Neural cell (in vitro differentiated cells): Measurements from ENCODE around the gene POU6F2.

Experiments used
- EP300 ChIP-seq: fragments of 450-650 bp; conservative IDR thresholded peaks from 2 replicates; pipeline ENCODE4 v1.6.1; 2014; ENCODE audit warnings: antibody characterized with exemption, mild to moderate bottlenecking, moderate library complexity; ENCODE audit not compliant: poor library complexity, severe bottlenecking
- EZH2 ChIP-seq: fragments of 200-600, 300-800 bp; shearing (Covaris generic), sonication (generic); IDR thresholded peaks from 2 replicates; pipeline ENCODE4 v1.6.1; 2014; ENCODE audit warnings: antibody characterized with exemption, low read length, borderline replicate concordance, mild to moderate bottlenecking; ENCODE audit not compliant: insufficient read depth, poor library complexity, severe bottlenecking
- MXI1 ChIP-seq: fragments of 450-650 bp; conservative IDR thresholded peaks from 2 replicates; pipeline ENCODE4 v1.6.1; 2014; ENCODE audit warnings: antibody characterized with exemption, mild to moderate bottlenecking; ENCODE audit not compliant: poor library complexity, severe bottlenecking
- POLR2AphosphoS5 ChIP-seq: IDR thresholded peaks from 2 replicates; pipeline ENCODE4 v1.6.1; 2012
- RAD21 ChIP-seq: fragments of 450-650 bp; conservative IDR thresholded peaks from 2 replicates; pipeline ENCODE4 v1.6.1; 2014; ENCODE audit warnings: antibody characterized with exemption, mild to moderate bottlenecking, moderate library complexity
- REST ChIP-seq: IDR thresholded peaks from 2 replicates; pipeline ENCODE4 v1.6.1; 2012; ENCODE audit warnings: borderline replicate concordance
- SMC3 ChIP-seq: fragments of 450-650 bp; conservative IDR thresholded peaks from 2 replicates; pipeline ENCODE4 v1.6.1; 2014; ENCODE audit warnings: antibody characterized with exemption, mild to moderate bottlenecking, moderate library complexity; ENCODE audit not compliant: poor library complexity
- TAF1 ChIP-seq: IDR thresholded peaks from 2 replicates; pipeline ENCODE4 v1.6.1; 2012; ENCODE audit warnings: low read depth
- TF ChIP-seq, protein P1 (sequence below): fragments of 450-650 bp; IDR thresholded peaks from 2 replicates; pipeline ENCODE4 v1.5.1; 2014; ENCODE audit warnings: antibody characterized with exemption, mild to moderate bottlenecking, moderate library complexity; ENCODE audit not compliant: poor library complexity, severe bottlenecking

DNA sequence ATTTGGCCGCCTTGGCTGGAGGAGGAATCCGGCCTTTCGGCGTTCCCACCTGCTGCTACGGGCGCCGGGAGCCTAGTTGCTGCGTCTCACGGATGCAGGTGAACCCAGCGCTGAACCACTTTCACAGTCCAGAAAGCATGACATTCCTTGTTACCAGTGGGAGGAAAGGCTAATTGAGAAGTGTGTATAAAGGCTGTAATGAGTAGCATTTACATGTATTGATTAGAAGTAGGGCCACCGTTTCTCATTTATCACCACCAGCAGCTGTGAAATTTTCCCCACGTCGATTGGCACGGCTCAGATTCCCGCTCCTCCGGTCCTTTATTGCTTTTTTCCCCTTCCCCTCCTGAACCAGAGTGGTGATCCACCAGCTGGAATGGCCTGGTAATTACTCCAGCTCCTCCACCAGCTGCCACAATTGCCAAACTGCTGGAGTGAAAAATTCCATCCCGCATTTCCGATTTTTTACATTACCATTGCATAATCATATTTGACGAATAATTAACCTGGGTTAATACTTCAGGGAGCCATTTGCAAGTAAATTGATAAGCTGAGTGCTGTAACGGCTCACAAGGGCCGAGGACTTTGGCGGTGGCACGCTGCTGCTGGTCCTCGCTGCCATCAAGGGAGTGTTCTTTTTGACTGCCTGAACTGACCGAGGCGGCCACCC is 153.3 kb downstream of the POU6F2 start:
- TF ChIP-seq, protein P1, sequence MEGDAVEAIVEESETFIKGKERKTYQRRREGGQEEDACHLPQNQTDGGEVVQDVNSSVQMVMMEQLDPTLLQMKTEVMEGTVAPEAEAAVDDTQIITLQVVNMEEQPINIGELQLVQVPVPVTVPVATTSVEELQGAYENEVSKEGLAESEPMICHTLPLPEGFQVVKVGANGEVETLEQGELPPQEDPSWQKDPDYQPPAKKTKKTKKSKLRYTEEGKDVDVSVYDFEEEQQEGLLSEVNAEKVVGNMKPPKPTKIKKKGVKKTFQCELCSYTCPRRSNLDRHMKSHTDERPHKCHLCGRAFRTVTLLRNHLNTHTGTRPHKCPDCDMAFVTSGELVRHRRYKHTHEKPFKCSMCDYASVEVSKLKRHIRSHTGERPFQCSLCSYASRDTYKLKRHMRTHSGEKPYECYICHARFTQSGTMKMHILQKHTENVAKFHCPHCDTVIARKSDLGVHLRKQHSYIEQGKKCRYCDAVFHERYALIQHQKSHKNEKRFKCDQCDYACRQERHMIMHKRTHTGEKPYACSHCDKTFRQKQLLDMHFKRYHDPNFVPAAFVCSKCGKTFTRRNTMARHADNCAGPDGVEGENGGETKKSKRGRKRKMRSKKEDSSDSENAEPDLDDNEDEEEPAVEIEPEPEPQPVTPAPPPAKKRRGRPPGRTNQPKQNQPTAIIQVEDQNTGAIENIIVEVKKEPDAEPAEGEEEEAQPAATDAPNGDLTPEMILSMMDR = no peak
- TF ChIP-seq EZH2 = no peak
- TF ChIP-seq POLR2AphosphoS5 = no peak
- no peak for TF ChIP-seq REST
- no peak for TF ChIP-seq EP300
- TF ChIP-seq MXI1 = no peak
- TF ChIP-seq TAF1 = no peak
- TF ChIP-seq RAD21 = no peak
- TF ChIP-seq SMC3 = no peak
